ENCODE results near the gene PRSS2.

The PRSS2 gene

DNA sequence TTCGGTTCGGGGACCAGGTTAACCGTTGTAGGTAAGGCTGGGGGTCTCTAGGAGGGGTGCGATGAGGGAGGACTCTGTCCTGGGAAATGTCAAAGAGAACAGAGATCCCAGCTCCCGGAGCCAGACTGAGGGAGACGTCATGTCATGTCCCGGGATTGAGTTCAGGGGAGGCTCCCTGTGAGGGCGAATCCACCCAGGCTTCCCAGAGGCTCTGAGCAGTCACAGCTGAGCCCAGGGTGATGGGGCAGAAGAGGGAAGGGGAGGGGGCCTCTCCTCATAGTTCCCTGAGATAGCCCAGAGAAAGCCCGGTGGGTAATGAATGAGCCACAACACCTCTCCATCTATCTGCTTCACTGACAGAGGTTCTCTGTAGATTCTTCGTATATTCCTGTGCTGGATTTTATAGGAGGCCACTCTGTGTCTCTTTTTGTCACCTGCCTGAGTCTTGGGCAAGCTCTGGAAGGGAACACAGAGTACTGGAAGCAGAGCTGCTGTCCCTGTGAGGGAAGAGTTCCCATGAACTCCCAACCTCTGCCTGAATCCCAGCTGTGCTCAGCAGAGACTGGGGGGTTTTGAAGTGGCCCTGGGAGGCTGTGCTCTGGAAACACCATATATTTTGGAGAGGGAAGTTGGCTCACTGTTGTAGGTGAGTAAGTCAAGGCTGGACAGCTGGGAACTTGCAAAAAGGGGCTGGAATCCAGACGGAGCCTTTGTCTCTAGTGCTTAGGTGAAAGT, 16.4 kb downstream of the PRSS2 start:
- no peak for DNase-seq (ENCODE audit: low read depth)

DNA sequence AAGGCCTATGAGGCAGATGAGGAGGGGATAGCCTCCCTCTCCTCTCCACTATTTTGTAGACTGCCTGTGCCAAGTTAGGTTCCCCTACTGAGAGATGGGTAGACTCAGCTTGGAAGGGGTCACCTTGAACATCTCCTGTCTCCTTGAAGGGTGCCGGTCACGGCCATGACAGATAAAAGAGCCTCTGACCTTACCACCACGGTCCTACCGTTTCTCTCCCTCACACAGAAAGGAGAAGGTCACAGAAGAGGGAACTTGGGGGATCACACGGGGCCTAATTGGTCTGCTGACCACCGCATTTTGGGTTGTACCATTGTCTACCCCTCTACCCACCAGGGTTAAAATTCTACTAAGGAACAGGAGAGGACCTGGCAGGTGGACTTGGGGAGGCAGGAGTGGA, 17.0 kb downstream of the PRSS2 start:
- no peak for DNase-seq (ENCODE audit: low read depth)

DNA sequence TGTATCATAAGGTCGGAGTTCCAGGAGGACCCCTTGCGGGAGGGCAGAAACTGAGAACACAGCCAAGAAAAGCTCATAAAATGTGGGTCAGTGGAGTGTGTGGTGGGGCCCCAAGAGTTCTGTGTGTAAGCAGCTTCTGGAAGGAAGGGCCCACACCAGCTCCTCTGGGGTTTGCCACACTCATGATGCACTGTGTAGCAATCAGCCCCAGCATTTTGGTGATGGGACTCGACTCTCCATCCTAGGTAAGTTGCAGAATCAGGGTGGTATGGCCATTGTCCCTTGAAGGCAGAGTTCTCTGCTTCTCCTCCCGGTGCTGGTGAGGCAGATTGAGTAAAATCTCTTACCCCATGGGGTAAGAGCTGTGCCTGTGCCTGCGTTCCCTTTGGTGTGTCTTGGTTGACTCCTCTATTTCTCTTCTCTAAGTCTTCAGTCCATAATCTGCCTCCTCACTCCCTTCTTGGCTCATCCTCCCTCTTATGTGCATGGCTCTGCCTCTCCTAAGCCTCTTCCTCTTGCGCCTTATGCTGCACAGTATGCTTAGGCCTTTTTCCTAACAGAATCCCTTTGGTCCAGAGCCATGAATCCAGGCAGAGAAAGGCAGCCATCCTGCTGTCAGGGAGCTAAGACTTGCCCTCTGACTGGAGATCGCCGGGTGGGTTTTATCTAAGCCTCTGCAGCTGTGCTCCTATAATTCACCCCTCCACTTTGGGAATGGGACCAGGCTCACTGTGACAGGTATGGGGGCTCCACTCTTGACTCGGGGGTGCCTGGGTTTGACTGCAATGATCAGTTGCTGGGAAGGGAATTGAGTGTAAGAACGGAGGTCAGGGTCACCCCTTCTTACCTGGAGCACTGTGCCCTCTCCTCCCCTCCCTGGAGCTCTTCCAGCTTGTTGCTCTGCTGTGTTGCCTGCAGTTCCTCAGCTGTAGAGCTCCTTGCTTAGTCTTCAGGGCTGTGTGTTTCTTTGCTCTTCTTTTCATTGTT, 17.8 kb downstream of the PRSS2 start:
- no peak for DNase-seq (ENCODE audit: low read depth)

DNA sequence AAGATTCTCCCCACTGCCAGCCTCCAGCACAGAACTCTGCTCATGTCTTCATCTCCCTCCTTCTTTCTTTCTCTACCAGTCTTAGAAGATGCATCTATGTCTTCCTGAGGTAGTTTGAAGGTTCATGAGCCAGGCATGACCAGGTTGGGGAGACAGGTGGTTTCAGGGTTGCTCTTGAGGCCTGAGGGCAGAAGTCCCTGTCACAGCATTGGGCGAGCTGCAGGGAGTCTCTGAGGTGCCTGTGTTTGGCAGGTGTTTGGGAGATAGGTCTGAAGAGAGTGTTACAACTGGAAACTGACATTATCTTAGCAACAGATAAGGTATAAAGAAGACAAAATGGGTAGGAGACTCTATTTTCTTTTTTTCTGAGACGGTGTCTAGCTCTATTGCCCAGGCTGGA, 18.7 kb downstream of the PRSS2 start:
- DNase-seq (ENCODE audit: low read depth) = no peak

DNA sequence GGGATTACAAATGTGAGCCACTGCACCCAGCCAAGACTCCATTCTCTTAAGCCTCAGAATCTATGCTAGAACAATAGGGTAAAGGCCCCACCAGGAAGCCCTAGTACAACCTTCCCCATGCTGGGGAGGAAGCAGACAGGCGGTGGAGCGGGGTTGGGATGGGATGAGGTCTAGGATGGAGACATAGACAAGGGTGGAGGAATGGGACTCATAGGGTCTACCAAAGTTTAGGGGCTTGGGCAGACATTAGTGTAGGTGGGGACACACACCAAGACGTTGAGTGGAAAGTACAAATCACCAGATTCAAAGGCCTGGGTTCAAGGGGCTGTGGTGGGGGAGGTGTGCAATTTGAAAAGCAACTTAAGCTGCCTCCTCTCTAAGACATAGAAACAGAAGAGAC, 19.3 kb downstream of the PRSS2 start:
- no peak for DNase-seq (ENCODE audit: low read depth)

DNA sequence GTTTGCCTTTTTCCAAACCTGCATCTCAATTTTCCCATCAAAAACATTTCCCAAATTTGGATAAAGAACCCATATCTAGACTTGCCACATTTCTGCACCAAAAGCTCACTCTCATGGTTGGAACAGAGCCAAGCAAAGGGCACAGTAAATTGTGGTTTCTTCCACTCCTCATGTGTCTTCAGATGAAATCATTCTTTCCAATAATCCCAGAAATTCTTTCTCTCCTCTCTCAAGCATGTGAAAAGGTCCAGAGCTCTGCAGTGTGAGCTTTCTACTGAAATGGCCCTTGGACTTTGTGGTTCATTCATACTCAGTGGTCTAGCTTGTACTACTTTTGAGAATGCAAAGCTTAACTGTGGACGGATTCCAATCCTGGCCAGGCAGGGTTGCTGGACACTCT, 19.8 kb downstream of the PRSS2 start:
- no peak for DNase-seq (ENCODE audit: low read depth)

DNA sequence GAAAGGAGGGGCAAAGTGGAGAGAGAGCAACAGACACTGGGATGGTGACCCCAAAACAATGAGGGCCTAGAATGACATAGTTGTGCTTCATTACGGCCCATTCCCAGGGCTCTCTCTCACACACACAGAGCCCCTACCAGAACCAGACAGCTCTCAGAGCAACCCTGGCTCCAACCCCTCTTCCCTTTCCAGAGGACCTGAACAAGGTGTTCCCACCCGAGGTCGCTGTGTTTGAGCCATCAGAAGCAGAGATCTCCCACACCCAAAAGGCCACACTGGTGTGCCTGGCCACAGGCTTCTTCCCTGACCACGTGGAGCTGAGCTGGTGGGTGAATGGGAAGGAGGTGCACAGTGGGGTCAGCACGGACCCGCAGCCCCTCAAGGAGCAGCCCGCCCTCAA, 20.7 kb downstream of the PRSS2 start:
- no peak for DNase-seq (ENCODE audit: low read depth)

DNA sequence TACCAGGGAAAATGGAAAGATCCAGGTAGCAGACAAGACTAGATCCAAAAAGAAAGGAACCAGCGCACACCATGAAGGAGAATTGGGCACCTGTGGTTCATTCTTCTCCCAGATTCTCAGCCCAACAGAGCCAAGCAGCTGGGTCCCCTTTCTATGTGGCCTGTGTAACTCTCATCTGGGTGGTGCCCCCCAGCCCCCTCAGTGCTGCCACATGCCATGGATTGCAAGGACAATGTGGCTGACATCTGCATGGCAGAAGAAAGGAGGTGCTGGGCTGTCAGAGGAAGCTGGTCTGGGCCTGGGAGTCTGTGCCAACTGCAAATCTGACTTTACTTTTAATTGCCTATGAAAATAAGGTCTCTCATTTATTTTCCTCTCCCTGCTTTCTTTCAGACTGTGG, 21.4 kb downstream of the PRSS2 start:
- DNase-seq (ENCODE audit: low read depth) = no peak

DNA sequence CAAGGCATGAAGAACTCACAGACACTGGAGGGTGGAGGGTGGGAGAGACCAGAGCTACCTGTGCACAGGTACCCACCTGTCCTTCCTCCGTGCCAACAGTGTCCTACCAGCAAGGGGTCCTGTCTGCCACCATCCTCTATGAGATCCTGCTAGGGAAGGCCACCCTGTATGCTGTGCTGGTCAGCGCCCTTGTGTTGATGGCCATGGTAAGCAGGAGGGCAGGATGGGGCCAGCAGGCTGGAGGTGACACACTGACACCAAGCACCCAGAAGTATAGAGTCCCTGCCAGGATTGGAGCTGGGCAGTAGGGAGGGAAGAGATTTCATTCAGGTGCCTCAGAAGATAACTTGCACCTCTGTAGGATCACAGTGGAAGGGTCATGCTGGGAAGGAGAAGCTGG, 21.8 kb downstream of the PRSS2 start:
- DNase-seq (ENCODE audit: low read depth) = no peak

DNA sequence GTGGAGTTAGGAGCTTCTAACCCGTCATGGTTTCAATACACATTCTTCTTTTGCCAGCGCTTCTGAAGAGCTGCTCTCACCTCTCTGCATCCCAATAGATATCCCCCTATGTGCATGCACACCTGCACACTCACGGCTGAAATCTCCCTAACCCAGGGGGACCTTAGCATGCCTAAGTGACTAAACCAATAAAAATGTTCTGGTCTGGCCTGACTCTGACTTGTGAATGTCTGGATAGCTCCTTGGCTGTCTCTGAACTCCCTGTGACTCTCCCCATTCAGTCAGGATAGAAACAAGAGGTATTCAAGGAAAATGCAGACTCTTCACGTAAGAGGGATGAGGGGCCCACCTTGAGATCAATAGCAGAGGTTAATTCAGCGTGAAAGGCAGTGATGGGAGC, 22.4 kb downstream of the PRSS2 start:
- DNase-seq (ENCODE audit: low read depth) = no peak

DNA sequence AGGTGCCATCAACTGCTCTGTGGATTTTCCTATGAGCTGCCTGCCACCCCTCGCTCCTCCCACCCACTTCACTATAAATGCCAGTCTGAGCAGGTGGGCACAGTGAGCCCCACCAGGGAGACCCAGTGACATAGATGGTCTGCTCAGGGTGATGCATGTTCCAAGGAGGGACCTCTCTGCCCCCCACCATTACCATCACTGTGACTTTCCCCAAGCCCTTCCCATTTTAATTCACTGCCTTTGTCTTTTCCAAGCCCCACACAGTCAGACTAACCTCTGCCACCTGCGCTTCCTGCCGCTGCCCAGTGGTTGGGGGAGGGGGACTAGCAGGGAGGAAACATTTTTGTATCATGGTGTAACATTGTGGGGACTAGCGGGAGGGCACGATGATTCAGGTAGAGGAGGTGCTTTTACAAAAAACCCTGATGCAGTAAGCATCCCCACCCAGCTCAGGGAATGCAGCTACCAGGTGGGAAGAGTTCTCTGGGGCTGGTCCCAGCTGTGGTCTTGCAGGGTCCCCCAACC, 24.6 kb downstream of the PRSS2 start:
- DNase-seq (ENCODE audit: low read depth) = peak; percentile 55

DNA sequence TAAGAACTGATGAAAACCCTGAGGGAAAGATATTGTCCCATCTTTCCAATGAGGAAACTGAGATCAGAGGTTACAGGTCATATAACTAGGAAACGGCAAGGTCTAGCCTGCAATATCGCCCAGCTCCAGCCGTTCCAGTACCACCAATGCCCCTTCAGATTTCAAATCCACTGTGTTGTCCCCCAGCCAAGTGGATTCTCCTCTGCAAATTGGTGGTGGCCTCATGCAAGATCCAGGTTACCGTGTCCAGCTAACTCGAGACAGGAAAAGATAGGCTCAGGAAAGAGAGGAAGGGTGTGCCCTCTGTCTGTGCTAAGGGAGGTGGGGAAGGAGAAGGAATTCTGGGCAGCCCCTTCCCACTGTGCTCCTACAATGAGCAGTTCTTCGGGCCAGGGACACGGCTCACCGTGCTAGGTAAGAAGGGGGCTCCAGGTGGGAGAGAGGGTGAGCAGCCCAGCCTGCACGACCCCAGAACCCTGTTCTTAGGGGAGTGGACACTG, 25.3 kb downstream of the PRSS2 start:
- DNase-seq (ENCODE audit: low read depth) = no peak

DNA sequence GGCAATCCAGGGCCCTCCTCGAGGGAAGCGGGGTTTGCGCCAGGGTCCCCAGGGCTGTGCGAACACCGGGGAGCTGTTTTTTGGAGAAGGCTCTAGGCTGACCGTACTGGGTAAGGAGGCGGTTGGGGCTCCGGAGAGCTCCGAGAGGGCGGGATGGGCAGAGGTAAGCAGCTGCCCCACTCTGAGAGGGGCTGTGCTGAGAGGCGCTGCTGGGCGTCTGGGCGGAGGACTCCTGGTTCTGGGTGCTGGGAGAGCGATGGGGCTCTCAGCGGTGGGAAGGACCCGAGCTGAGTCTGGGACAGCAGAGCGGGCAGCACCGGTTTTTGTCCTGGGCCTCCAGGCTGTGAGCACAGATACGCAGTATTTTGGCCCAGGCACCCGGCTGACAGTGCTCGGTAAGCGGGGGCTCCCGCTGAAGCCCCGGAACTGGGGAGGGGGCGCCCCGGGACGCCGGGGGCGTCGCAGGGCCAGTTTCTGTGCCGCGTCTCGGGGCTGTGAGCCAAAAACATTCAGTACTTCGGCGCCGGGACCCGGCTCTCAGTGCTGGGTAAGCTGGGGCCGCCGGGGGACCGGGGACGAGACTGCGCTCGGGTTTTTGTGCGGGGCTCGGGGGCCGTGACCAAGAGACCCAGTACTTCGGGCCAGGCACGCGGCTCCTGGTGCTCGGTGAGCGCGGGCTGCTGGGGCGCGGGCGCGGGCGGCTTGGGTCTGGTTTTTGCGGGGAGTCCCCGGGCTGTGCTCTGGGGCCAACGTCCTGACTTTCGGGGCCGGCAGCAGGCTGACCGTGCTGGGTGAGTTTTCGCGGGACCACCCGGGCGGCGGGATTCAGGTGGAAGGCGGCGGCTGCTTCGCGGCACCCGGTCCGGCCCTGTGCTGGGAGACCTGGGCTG, 26.0 kb downstream of the PRSS2 start:
- no peak for DNase-seq (ENCODE audit: low read depth)

DNA sequence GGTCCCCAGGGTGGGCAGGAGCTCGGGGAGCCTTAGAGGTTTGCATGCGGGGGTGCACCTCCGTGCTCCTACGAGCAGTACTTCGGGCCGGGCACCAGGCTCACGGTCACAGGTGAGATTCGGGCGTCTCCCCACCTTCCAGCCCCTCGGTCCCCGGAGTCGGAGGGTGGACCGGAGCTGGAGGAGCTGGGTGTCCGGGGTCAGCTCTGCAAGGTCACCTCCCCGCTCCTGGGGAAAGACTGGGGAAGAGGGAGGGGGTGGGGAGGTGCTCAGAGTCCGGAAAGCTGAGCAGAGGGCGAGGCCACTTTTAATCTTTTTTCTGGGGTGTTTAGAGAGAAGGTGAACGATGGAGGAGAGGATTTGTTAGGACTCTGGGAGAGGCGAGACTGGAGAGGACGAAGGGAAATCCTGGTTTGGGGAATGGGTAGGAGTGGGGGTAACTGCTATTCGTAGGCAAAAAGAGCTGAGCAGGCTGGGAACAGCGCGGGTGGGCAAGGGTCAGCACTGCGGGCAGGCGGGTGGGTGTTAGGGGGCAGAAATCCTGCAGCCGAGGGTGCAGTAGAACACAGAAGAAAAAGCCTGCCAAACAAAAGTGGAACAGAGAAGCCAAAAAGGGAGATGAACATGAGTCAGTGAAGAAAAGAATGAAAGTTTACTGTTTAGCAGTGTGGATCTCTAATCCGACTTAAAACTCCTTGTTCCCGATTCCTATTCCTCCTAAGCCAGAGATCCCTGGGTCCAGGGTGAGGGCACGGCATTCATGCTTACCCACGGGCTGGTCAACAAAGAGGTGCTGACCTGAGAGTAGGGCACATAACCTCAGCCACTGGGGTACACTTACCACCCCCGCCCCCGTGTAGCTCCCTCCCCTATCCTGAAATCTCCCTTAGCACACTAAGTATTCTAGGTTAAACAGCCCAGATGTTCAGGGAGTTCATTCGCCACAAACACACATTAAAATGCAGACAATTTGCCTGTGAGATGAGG, 26.9 kb downstream of the PRSS2 start:
- DNase-seq (ENCODE audit: low read depth) = no peak

DNA sequence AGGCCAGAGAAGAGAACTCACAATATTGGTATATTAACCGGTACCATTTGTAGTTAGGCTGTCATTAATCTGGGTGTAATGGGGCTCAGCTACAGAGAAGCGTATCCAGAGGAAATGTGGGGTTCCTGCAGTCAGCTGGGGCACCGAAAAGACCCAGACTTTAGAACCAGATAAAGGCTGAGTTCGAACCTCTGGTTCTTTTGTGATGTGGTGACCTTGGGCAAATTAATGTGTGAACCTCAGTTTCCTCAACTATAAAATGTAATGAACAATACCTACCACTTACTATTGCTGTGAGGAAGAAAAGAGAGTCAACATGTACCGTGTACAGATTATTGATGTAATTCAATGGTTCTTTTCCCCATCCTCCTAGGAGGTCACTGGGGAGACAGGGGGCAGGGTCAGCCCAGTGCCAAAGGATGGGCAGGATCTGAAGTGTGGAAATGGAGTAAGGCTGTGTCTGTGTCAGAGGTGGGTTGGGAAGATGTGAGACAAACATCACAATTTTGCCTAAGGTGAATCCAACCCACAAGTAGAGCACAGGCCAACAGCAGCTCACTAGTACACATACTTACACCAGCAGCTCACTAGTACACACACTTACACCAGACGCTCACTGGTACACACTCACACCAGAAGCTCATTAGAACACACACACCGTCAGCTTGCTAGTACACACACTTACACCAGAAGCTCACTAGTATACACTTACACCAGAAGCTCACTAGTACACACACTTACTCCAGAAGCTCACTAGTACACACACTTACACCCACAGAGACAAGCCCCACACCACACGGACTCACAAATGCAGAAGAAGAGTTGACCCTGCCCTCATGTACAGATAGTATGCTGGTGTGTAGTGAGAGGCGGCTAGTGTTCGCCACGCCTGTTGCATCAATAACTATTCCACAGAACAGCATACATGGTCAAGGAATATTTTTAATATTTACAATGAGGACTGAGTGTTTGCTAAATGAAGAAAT, 28.0 kb downstream of the PRSS2 start:
- DNase-seq (ENCODE audit: low read depth) = no peak

DNA sequence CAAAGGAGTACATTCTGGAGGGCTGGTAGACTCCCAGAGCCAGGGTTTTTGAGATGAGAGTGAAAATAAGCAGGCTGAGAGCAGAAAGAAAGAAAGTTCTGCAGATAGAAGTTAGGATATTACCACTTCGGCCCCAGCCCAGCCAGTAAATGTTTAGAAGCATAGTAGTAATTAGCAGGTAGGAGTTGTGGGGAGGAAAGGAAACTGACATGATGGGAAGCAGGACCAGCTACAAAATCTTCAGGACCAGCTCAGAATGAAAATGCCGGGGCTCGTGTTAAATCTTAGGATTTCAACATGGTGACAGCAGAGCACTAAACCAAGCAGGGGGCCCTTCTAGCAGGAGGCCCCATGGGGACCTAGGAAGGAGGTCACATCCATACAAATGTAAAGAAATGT, 28.7 kb downstream of the PRSS2 start:
- no peak for DNase-seq (ENCODE audit: low read depth)

DNA sequence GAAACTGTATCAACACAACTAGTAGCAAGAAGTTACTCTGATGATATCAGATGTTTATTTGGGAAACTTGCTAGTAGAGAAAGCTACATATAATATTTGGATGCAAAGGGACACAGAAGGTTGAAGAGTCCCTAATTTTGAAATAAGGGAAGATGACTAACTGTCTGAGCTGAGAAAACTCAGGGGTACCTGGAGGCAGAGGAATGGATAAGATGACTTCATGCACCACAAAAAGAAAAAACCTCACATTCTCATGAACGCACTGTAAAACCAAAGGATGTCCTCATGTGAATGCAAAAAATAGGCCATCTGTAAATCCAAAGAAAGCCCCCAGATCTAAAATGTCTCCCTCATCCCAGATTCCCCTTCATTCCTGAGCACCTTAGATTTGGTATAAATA, 29.3 kb downstream of the PRSS2 start:
- no peak for DNase-seq (ENCODE audit: low read depth)

DNA sequence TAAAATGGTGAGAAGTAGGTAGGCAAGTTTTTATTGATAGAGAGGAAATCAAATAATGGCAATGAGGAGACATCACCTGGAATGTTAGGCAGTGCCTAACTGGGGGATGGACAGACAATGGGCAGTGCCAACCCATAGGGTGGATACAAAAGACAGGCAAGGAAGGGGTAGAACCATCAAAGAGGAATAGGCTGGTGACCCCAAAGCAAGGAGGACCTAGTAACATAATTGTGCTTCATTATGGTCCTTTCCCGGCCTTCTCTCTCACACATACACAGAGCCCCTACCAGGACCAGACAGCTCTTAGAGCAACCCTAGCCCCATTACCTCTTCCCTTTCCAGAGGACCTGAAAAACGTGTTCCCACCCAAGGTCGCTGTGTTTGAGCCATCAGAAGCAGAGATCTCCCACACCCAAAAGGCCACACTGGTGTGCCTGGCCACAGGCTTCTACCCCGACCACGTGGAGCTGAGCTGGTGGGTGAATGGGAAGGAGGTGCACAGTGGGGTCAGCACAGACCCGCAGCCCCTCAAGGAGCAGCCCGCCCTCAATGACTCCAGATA, 30.0 kb downstream of the PRSS2 start:
- DNase-seq (ENCODE audit: low read depth) = no peak

Measured in T follicular helper cell (primary cell).